ENCODE results near the gene CMIP. TPM values are rescaled to one million over a fixed set of nuclear protein-coding genes. Genes with fewer than 3 reads are reported as not detected.

The CMIP gene
- total RNA-seq, 1 donor from 2014 or later = 46.6 TPM

GRCh38 chr16:81666113-81666512 lies 221.5 kb downstream of the CMIP start:
- DNase-seq (ENCODE audit: extremely low spot score, unreplicated experiment) = no peak
- TF ChIP-seq CTCF (conservative IDR thresholded peaks at IDR 0.05) = no peak
- peak overlapping the region; percentile 37 for H3K27ac Mint-ChIP-seq
- H3K36me3 Mint-ChIP-seq = peaks cover 30% of the 10 kb centered on the region
- no peak overlapping the region for H3K4me3 Mint-ChIP-seq
- H3K4me1 Mint-ChIP-seq (ENCODE audit: unreplicated experiment) = peaks cover 28% of the 10 kb centered on the region
- no peaks in the 10 kb centered on the region for H3K27me3 Mint-ChIP-seq
- H3K9me3 Mint-ChIP-seq = no peaks in the 10 kb centered on the region

- Mint-ChIP-seq H3K27ac (no peak overlapping the region), H3K27me3 (no peaks in the 10 kb centered on the region), H3K4me3 (no peak overlapping the region), H3K4me1 (ENCODE audit: unreplicated experiment) (peaks cover 18% of the 10 kb centered on the region), H3K36me3 (peaks cover 22% of the 10 kb centered on the region), H3K9me3 (no peaks in the 10 kb centered on the region)
- no peak for DNase-seq (ENCODE audit: extremely low spot score, unreplicated experiment)
- no peak for TF ChIP-seq CTCF (conservative IDR thresholded peaks at IDR 0.05)
Observed at GRCh38 chr16:81668243-81669097, 223.9 kb downstream of the CMIP start.

- no peak for DNase-seq (ENCODE audit: extremely low spot score, unreplicated experiment)
- TF ChIP-seq CTCF (conservative IDR thresholded peaks at IDR 0.05) = no peak
- Mint-ChIP-seq H3K27me3 (no peaks in the 10 kb centered on the region), H3K4me1 (ENCODE audit: unreplicated experiment) (peaks cover 17% of the 10 kb centered on the region), H3K9me3 (no peaks in the 10 kb centered on the region), H3K27ac (peak overlapping the region; percentile 46), H3K4me3 (no peak overlapping the region), H3K36me3 (peaks cover 18% of the 10 kb centered on the region)
Observed at GRCh38 chr16:81669473-81670350, 225.1 kb downstream of the CMIP start.

- peaks cover 5% of the 10 kb centered on the region for H3K36me3 Mint-ChIP-seq
- H3K4me3 Mint-ChIP-seq = no peak overlapping the region
- no peak overlapping the region for H3K27ac Mint-ChIP-seq
- no peaks in the 10 kb centered on the region for H3K9me3 Mint-ChIP-seq
- DNase-seq (ENCODE audit: extremely low spot score, unreplicated experiment) = no peak
- no peak for TF ChIP-seq CTCF (conservative IDR thresholded peaks at IDR 0.05)
- H3K27me3 Mint-ChIP-seq = no peaks in the 10 kb centered on the region
- H3K4me1 Mint-ChIP-seq (ENCODE audit: unreplicated experiment) = peaks cover 10% of the 10 kb centered on the region
Observed at GRCh38 chr16:81671738-81672597, 227.4 kb downstream of the CMIP start.

GRCh38 chr16:81673432-81673831 lies 228.8 kb downstream of the CMIP start:
- TF ChIP-seq CTCF (conservative IDR thresholded peaks at IDR 0.05) = no peak
- no peaks in the 10 kb centered on the region for H3K4me1 Mint-ChIP-seq (ENCODE audit: unreplicated experiment)
- no peak overlapping the region for H3K27ac Mint-ChIP-seq
- no peak for DNase-seq (ENCODE audit: extremely low spot score, unreplicated experiment)
- H3K9me3 Mint-ChIP-seq = no peaks in the 10 kb centered on the region
- peaks cover 8% of the 10 kb centered on the region for H3K36me3 Mint-ChIP-seq
- no peaks in the 10 kb centered on the region for H3K27me3 Mint-ChIP-seq
- no peak overlapping the region for H3K4me3 Mint-ChIP-seq
